ENCODE results near the gene CDC42EP2.

The CDC42EP2 gene

GRCh38 chr11:65304613-65305012 lies 10.1 kb upstream of the CDC42EP2 start:
- TF ChIP-seq, protein P1, sequence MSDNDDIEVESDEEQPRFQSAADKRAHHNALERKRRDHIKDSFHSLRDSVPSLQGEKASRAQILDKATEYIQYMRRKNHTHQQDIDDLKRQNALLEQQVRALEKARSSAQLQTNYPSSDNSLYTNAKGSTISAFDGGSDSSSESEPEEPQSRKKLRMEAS (IDR thresholded peaks at IDR 0.05) = no peak
- TF ChIP-seq TEAD4 (IDR thresholded peaks at IDR 0.05) (no peak), RAD21 (IDR thresholded peaks at IDR 0.05; ENCODE audit: low read depth) (no peak), USF1 (IDR thresholded peaks at IDR 0.05) (no peak), TCF12 (IDR thresholded peaks at IDR 0.05; ENCODE audit: low read depth) (no peak), EGR1 (IDR thresholded peaks at IDR 0.05) (no peak), NFIC (IDR thresholded peaks at IDR 0.05) (no peak), YY1 (IDR thresholded peaks at IDR 0.05; ENCODE audit: low read depth) (no peak), ZBTB7A (IDR thresholded peaks at IDR 0.05; ENCODE audit: low read depth) (no peak)
- TF ChIP-seq, protein P2, sequence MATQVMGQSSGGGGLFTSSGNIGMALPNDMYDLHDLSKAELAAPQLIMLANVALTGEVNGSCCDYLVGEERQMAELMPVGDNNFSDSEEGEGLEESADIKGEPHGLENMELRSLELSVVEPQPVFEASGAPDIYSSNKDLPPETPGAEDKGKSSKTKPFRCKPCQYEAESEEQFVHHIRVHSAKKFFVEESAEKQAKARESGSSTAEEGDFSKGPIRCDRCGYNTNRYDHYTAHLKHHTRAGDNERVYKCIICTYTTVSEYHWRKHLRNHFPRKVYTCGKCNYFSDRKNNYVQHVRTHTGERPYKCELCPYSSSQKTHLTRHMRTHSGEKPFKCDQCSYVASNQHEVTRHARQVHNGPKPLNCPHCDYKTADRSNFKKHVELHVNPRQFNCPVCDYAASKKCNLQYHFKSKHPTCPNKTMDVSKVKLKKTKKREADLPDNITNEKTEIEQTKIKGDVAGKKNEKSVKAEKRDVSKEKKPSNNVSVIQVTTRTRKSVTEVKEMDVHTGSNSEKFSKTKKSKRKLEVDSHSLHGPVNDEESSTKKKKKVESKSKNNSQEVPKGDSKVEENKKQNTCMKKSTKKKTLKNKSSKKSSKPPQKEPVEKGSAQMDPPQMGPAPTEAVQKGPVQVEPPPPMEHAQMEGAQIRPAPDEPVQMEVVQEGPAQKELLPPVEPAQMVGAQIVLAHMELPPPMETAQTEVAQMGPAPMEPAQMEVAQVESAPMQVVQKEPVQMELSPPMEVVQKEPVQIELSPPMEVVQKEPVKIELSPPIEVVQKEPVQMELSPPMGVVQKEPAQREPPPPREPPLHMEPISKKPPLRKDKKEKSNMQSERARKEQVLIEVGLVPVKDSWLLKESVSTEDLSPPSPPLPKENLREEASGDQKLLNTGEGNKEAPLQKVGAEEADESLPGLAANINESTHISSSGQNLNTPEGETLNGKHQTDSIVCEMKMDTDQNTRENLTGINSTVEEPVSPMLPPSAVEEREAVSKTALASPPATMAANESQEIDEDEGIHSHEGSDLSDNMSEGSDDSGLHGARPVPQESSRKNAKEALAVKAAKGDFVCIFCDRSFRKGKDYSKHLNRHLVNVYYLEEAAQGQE (IDR thresholded peaks at IDR 0.05; ENCODE audit: low read depth) = no peak

- TF ChIP-seq, protein P1 (IDR thresholded peaks at IDR 0.05) = no peak
- TF ChIP-seq RAD21 (IDR thresholded peaks at IDR 0.05; ENCODE audit: low read depth) (no peak), NFIC (IDR thresholded peaks at IDR 0.05) (no peak), TEAD4 (IDR thresholded peaks at IDR 0.05) (no peak), CEBPB (IDR thresholded peaks at IDR 0.05) (no peak), ZBTB7A (IDR thresholded peaks at IDR 0.05; ENCODE audit: low read depth) (no peak), FOXM1 (IDR thresholded peaks at IDR 0.05; ENCODE audit: borderline replicate concordance, low read depth) (no peak), YY1 (IDR thresholded peaks at IDR 0.05; ENCODE audit: low read depth) (no peak), TAF1 (IDR thresholded peaks at IDR 0.05; ENCODE audit: low read depth) (no peak), USF1 (IDR thresholded peaks at IDR 0.05) (no peak), EGR1 (IDR thresholded peaks at IDR 0.05) (no peak), TCF12 (IDR thresholded peaks at IDR 0.05; ENCODE audit: low read depth) (no peak), CREB1 (IDR thresholded peaks at IDR 0.05; ENCODE audit: low read depth) (no peak), EP300 (IDR thresholded peaks at IDR 0.05; ENCODE audit: borderline replicate concordance) (no peak)
- TF ChIP-seq, protein P2 (IDR thresholded peaks at IDR 0.05; ENCODE audit: low read depth) = no peak
These were observed 9.0 kb upstream of the CDC42EP2 start for GRCh38 chr11:65305501-65306268.

GRCh38 chr11:65307298-65308229 lies 7.1 kb upstream of the CDC42EP2 start:
- TF ChIP-seq EGR1 (IDR thresholded peaks at IDR 0.05) (no peak), TAF1 (IDR thresholded peaks at IDR 0.05; ENCODE audit: low read depth) (no peak), EP300 (IDR thresholded peaks at IDR 0.05; ENCODE audit: borderline replicate concordance) (no peak), YY1 (IDR thresholded peaks at IDR 0.05; ENCODE audit: low read depth) (no peak), CEBPB (IDR thresholded peaks at IDR 0.05) (no peak), CREB1 (IDR thresholded peaks at IDR 0.05; ENCODE audit: low read depth) (no peak), TCF12 (IDR thresholded peaks at IDR 0.05; ENCODE audit: low read depth) (no peak), FOXM1 (IDR thresholded peaks at IDR 0.05; ENCODE audit: borderline replicate concordance, low read depth) (no peak), USF1 (IDR thresholded peaks at IDR 0.05) (no peak; the same call in 1 of the 2 replicates), RAD21 (IDR thresholded peaks at IDR 0.05; ENCODE audit: low read depth) (no peak)
- TF ChIP-seq, protein P2 (IDR thresholded peaks at IDR 0.05; ENCODE audit: low read depth) = no peak
- TF ChIP-seq, protein P1 (IDR thresholded peaks at IDR 0.05) = no peak

Measured in Ishikawa (cell line).